Astrocyte (in vitro differentiated cells and primary cell): ENCODE measurements around the gene PRKCA. TPM values are rescaled to one million over a fixed set of nuclear protein-coding genes. Genes with fewer than 3 reads are reported as not detected.

Experiments
- DNase-seq: peaks from one replicate; pipeline ENCODE4 v3.0.0-alpha.2; 2010; ENCODE audit warnings: low read depth
- FAIRE-seq: peaks from 2 replicates; lab custom pipeline; 2011; peaks lifted over from hg19 to GRCh38; lab: Jason Lieb, UNC
- H2AFZ ChIP-seq: 2 replicates; pipeline ENCODE4 v1.6.0; 2012; ENCODE audit warnings: low read depth, low read length, inconsistent platforms
- H3K27ac ChIP-seq: 2 replicates; pipeline ENCODE4 v1.5.1; 2011; ENCODE audit warnings: low read depth, low read length, inconsistent platforms
- H3K27me3 ChIP-seq: 2 replicates; pipeline ENCODE4 v1.6.0; 2011; ENCODE audit warnings: low read length, inconsistent platforms; ENCODE audit not compliant: insufficient read depth
- H3K36me3 ChIP-seq: 2 replicates; pipeline ENCODE4 v1.5.1; 2011; ENCODE audit warnings: low read length, inconsistent platforms; ENCODE audit not compliant: insufficient read depth
- H3K4me1 ChIP-seq: 2 replicates; pipeline ENCODE4 v1.5.1; 2011; ENCODE audit warnings: low read length, inconsistent platforms; ENCODE audit not compliant: insufficient read depth
- H3K4me2 ChIP-seq: 2 replicates; pipeline ENCODE4 v1.6.0; 2012; ENCODE audit warnings: low read length, inconsistent platforms
- H3K4me3 ChIP-seq: 2 replicates; pipeline ENCODE4 v1.5.1; 2011; ENCODE audit warnings: low read depth, mild to moderate bottlenecking, low read length, inconsistent platforms; ENCODE audit not compliant: insufficient read depth
- H3K79me2 ChIP-seq: 2 replicates; pipeline ENCODE4 v1.6.0; 2012; ENCODE audit warnings: mild to moderate bottlenecking, low read length, inconsistent platforms; ENCODE audit not compliant: insufficient read depth
- H3K9ac ChIP-seq: 2 replicates; pipeline ENCODE4 v1.6.0; 2012; ENCODE audit warnings: mild to moderate bottlenecking, low read length, inconsistent platforms
- H3K9me3 ChIP-seq: 2 replicates; pipeline ENCODE4 v1.5.1; 2012; ENCODE audit warnings: low read depth, mild to moderate bottlenecking, low read length, inconsistent platforms; ENCODE audit not compliant: insufficient read depth
- H4K20me1 ChIP-seq: 2 replicates; pipeline ENCODE4 v1.6.0; 2012; ENCODE audit warnings: low read length, inconsistent platforms; ENCODE audit not compliant: insufficient read depth
- H3K27ac Mint-ChIP-seq: one replicate; pipeline ENCODE4 v1.8.0; 2021; ENCODE audit warnings: mild to moderate bottlenecking, mixed read lengths; ENCODE audit not compliant: unreplicated experiment
- H3K27me3 Mint-ChIP-seq: one replicate; pipeline ENCODE4 v1.8.0; 2021; ENCODE audit warnings: low read depth, mixed read lengths; ENCODE audit not compliant: unreplicated experiment
- H3K36me3 Mint-ChIP-seq: one replicate; pipeline ENCODE4 v1.8.0; 2021; ENCODE audit warnings: low read depth, mixed read lengths; ENCODE audit not compliant: unreplicated experiment
- H3K4me1 Mint-ChIP-seq: one replicate; pipeline ENCODE4 v1.8.0; 2021; ENCODE audit warnings: low read depth, mixed read lengths; ENCODE audit not compliant: unreplicated experiment
- H3K4me3 Mint-ChIP-seq: one replicate; pipeline ENCODE4 v1.8.0; 2021; ENCODE audit warnings: mild to moderate bottlenecking, moderate library complexity, mixed read lengths; ENCODE audit not compliant: unreplicated experiment
- H3K9me3 Mint-ChIP-seq: one replicate; pipeline ENCODE4 v1.8.0; 2021; ENCODE audit warnings: mild to moderate bottlenecking, mixed read lengths; ENCODE audit not compliant: unreplicated experiment
- CTCF ChIP-seq: IDR thresholded peaks from 2 replicates; pipeline ENCODE4 v1.5.1; 2011; ENCODE audit warnings: low read depth, mild to moderate bottlenecking, inconsistent platforms, low read length, moderate library complexity; ENCODE audit not compliant: insufficient read depth
- EZH2 ChIP-seq: IDR thresholded peaks from 2 replicates; pipeline ENCODE4 v1.6.1; 2012; ENCODE audit warnings: mild to moderate bottlenecking, low read length, inconsistent platforms; ENCODE audit not compliant: insufficient read depth
- total RNA-seq: library from RNA; stranded (reverse); gene quantifications from 2 replicates; pipeline ENCODE4 v1.2.1, GENCODE V29; 2021

PRKCA gene
- total RNA-seq, 1 donor from 2014 or later: 49.9 TPM

- no peak overlapping the region for H3K4me3 ChIP-seq
- FAIRE-seq: no peak
- peaks cover 3% of the 10 kb centered on the region for H3K36me3 ChIP-seq
- H3K9me3 Mint-ChIP-seq: peaks cover 5% of the 10 kb centered on the region
- H3K4me2 ChIP-seq: no peak overlapping the region
- H3K27me3 Mint-ChIP-seq: no peaks in the 10 kb centered on the region
- no peak overlapping the region for H3K4me3 Mint-ChIP-seq
- TF ChIP-seq CTCF (no peak), EZH2 (no peak)
- no peak overlapping the region for H2AFZ ChIP-seq
- H4K20me1 ChIP-seq: peaks cover 32% of the 10 kb centered on the region
- H3K9ac ChIP-seq: no peak overlapping the region
- H3K36me3 Mint-ChIP-seq: peaks cover 12% of the 10 kb centered on the region
- no peak overlapping the region for H3K27ac ChIP-seq
- no peaks in the 10 kb centered on the region for H3K9me3 ChIP-seq
- no peaks in the 10 kb centered on the region for H3K4me1 ChIP-seq
- H3K79me2 ChIP-seq: peaks cover 42% of the 10 kb centered on the region
- no peak overlapping the region for H3K27ac Mint-ChIP-seq
- no peaks in the 10 kb centered on the region for H3K27me3 ChIP-seq
- DNase-seq: no peak
- H3K4me1 Mint-ChIP-seq: peaks cover 2% of the 10 kb centered on the region
Observed at GRCh38 chr17:66392783-66393437, 90.5 kb downstream of the PRKCA start.

DNA sequence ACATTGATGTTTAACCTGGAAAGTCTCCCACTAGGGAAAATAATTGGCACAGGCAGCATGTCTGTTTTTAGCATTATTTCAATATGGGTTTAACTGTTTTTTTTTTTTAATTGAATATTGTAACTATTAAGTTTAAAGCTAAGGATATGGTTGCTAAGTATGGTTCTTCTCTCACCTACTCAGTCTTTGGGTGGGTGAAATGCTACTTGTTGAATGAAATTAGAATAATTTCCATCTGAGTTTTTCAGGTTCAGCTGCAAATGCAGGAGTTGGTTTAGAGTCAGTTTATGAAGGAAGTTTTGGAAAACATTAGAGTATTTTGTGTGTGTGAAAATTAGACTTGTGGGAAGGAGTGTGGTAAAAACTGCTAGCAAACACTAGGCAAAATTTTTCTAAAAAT is 93.5 kb downstream of the PRKCA start:
- peaks cover 48% of the 10 kb centered on the region for H4K20me1 ChIP-seq
- peaks cover 47% of the 10 kb centered on the region for H3K79me2 ChIP-seq
- no peak overlapping the region for H3K27ac Mint-ChIP-seq
- H3K9ac ChIP-seq: no peak overlapping the region
- no peak overlapping the region for H3K4me2 ChIP-seq
- no peaks in the 10 kb centered on the region for H3K27me3 Mint-ChIP-seq
- peaks cover 2% of the 10 kb centered on the region for H3K36me3 Mint-ChIP-seq
- H3K27me3 ChIP-seq: no peaks in the 10 kb centered on the region
- FAIRE-seq (no peak), DNase-seq (no peak)
- H3K4me1 Mint-ChIP-seq: peaks cover 2% of the 10 kb centered on the region
- no peak for TF ChIP-seq CTCF
- TF ChIP-seq EZH2: no peak
- H3K36me3 ChIP-seq: no peaks in the 10 kb centered on the region
- no peak overlapping the region for H3K27ac ChIP-seq
- H3K4me3 Mint-ChIP-seq: no peak overlapping the region
- no peaks in the 10 kb centered on the region for H3K9me3 ChIP-seq
- no peak overlapping the region for H3K4me3 ChIP-seq
- H3K9me3 Mint-ChIP-seq: no peaks in the 10 kb centered on the region
- no peak overlapping the region for H2AFZ ChIP-seq
- no peaks in the 10 kb centered on the region for H3K4me1 ChIP-seq

DNA sequence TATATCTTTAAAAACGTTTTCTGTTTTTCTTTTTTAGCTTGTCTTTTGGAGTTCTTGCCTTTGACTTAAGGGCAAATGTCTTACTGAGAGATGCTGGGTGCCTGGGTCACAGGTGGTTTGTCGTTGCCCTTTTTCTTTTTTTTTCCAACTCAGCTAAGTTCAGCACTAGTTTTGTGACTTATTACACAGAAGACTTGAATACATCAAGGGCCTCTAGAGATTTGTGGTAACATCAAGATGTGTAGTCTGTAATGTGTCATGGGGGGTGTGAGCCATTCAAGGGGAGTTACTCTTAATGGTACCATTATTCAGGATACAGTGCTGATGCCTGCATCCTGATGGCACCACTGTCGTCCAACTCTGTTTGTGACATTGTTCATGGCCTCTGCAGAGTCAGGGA is 95.1 kb downstream of the PRKCA start:
- Mint-ChIP-seq H3K27ac (no peak overlapping the region), H3K4me3 (no peak overlapping the region), H3K9me3 (no peaks in the 10 kb centered on the region), H3K4me1 (peaks cover 2% of the 10 kb centered on the region), H3K36me3 (peaks cover 2% of the 10 kb centered on the region), H3K27me3 (no peaks in the 10 kb centered on the region)
- H3K27me3 ChIP-seq: no peaks in the 10 kb centered on the region
- no peak overlapping the region for H3K9ac ChIP-seq
- H3K4me1 ChIP-seq: no peaks in the 10 kb centered on the region
- no peak overlapping the region for H2AFZ ChIP-seq
- peaks cover 53% of the 10 kb centered on the region for H4K20me1 ChIP-seq
- no peak for DNase-seq
- H3K4me3 ChIP-seq: no peak overlapping the region
- H3K4me2 ChIP-seq: no peak overlapping the region
- no peak for FAIRE-seq
- H3K79me2 ChIP-seq: peaks cover 53% of the 10 kb centered on the region
- H3K36me3 ChIP-seq: no peaks in the 10 kb centered on the region
- no peaks in the 10 kb centered on the region for H3K9me3 ChIP-seq
- no peak overlapping the region for H3K27ac ChIP-seq
- no peak for TF ChIP-seq EZH2
- no peak for TF ChIP-seq CTCF
